GM12801 (cell line): ENCODE data around the gene CFAP221.

Source experiments
- TF ChIP-seq, protein P1 (sequence below): IDR thresholded peaks from one replicate; pipeline ENCODE4 v1.5.1; 2011; ENCODE audit warnings: control low read depth; ENCODE audit not compliant: insufficient read length; ENCODE audit errors: extremely low read depth

The CFAP221 gene

GRCh38 chr2:119544075-119544938 is at the start of gene CFAP221:
CFAP221 (plus strand) TSS chr2:119544449; CDS start chr2:119546132, 1,683 bp downstream.
- TF ChIP-seq, protein P1, sequence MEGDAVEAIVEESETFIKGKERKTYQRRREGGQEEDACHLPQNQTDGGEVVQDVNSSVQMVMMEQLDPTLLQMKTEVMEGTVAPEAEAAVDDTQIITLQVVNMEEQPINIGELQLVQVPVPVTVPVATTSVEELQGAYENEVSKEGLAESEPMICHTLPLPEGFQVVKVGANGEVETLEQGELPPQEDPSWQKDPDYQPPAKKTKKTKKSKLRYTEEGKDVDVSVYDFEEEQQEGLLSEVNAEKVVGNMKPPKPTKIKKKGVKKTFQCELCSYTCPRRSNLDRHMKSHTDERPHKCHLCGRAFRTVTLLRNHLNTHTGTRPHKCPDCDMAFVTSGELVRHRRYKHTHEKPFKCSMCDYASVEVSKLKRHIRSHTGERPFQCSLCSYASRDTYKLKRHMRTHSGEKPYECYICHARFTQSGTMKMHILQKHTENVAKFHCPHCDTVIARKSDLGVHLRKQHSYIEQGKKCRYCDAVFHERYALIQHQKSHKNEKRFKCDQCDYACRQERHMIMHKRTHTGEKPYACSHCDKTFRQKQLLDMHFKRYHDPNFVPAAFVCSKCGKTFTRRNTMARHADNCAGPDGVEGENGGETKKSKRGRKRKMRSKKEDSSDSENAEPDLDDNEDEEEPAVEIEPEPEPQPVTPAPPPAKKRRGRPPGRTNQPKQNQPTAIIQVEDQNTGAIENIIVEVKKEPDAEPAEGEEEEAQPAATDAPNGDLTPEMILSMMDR, result no peak

GRCh38 chr2:119495948-119496347 is 48.3 kb upstream of the CFAP221 start:
- TF ChIP-seq, protein P1, result no peak

DNA sequence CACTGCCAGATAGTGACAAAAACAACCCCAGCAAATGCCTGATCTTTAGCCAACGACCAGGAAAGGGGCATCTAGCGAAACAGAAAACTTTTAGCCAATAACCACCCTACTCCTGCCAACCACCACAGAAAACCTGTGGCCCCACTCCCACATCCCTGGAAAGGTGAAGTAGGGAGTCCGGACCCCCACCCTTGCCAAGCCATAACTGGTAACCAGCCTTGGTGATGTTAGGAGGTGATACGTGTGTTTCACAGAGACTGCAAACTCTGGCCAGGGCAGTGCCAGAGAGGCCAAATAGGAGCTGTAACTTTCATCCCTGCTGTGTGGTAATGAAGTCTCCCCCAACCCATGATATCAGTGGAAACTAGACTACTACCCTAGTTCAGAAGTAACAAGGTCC is 47.6 kb upstream of the CFAP221 start:
- TF ChIP-seq, protein P1, result no peak

- TF ChIP-seq, protein P1, result no peak
These were observed 35.5 kb upstream of the CFAP221 start for GRCh38 chr2:119508756-119509155.

DNA sequence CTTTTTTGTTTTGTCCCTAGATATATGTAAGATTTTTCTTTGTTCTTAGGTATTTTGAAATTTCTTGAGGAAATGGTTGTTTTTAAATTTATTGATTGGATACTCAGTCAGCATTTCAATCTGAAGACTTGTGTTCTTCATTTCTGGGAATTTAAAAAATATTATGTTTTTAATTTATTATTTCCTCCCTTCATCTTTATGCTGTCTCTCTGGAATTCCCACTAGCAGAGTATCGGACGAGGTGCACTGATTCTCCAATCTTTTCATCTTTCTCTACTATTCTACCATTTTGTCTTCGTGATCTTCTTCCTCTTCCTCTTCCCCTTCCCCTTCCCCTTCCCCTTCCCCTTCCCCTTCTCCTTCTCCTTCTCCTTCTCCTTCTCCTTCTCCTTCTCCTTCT is 32.3 kb upstream of the CFAP221 start:
- TF ChIP-seq, protein P1, result no peak

GRCh38 chr2:119512946-119513345 is 31.3 kb upstream of the CFAP221 start:
- TF ChIP-seq, protein P1, result no peak

GRCh38 chr2:119513832-119514231 is 30.4 kb upstream of the CFAP221 start:
- TF ChIP-seq, protein P1, result no peak
